HCT116 (cell line): Measurements from ENCODE around the gene OTOG. TPM values are rescaled to one million over a fixed set of nuclear protein-coding genes. Genes with fewer than 3 reads are reported as not detected.

Experiments used
- ATAC-seq: fragments of 200-7000 bp; cut with Tn5 transposase; 2 replicates; pipeline ENCODE4 v1.9.1; 2020; ENCODE audit warnings: mild to moderate bottlenecking, moderate library complexity
- BruUV-seq: library from RNA; stranded (reverse); fragments of 400-500 nt; replicated peaks from 2 replicates; lab custom pipeline; 2021; lab: Mats Ljungman, UMichigan
- CTCF ChIA-PET: fragments of 300-600 bp; sonication (Branson Sonifier 250); formaldehyde crosslinking; loops from one replicate; lab custom pipeline; 2021; ENCODE audit warnings: antibody characterized with exemption; lab: Charles Lee
- POLR2A ChIA-PET: fragments of 300-600, 350-600 bp; sonication (Branson Sonifier 250); formaldehyde crosslinking; loops from one replicate; lab custom pipeline; 2021; ENCODE audit warnings: antibody characterized with exemption; lab: Charles Lee
- RAD21 ChIA-PET, 2 experiments: fragments of 300-600 bp; sonication (Branson Sonifier 250); formaldehyde crosslinking; loops; one replicate each; lab custom pipeline; 2023; ENCODE audit warnings: low total read pairs in 2 of 2; ENCODE audit not compliant: uncharacterized antibody in 2 of 2, unreplicated experiment in 2 of 2, low non-redundant PET in 1 of 2; lab: Charles Lee
- DNase-seq: peaks from one replicate; pipeline ENCODE4 v3.0.0-alpha.2; 2010; ENCODE audit warnings: low read depth, low spot score
- H2AFZ ChIP-seq: fragments of 200-600 bp; shearing (Covaris generic), sonication (generic); 2 replicates; pipeline ENCODE4 v1.6.1; 2017; ENCODE audit warnings: low read depth, mixed run types, mixed read lengths, antibody characterized with exemption, low read length; ENCODE audit not compliant: poor library complexity, severe bottlenecking
- H3K27ac ChIP-seq: 2 replicates; pipeline ENCODE4 v1.5.1; 2012; ENCODE audit warnings: low read depth, low read length
- H3K27me3 ChIP-seq: fragments of 200-600 bp; sonication (generic); 2 replicates; pipeline ENCODE4 v1.6.1; 2016; ENCODE audit warnings: mixed run types, low read length, mixed read lengths; ENCODE audit not compliant: insufficient read depth
- H3K36me3 ChIP-seq, 2 experiments: fragments of 200-500 bp in 1 of 2; fragments of 200-600 bp in 1 of 2; sonication (Bioruptor generic) in 1 of 2; sonication (generic) in 1 of 2; 2 replicates each; pipeline versions ENCODE4 v1.5.1 to v1.6.1; 2014 to 2016; ENCODE audit warnings: low read length in 2 of 2, inconsistent platforms in 1 of 2, mixed read lengths in 1 of 2, mixed run types in 1 of 2; ENCODE audit not compliant: insufficient read depth in 2 of 2, control insufficient read depth in 1 of 2
- H3K4me1 ChIP-seq, 2 experiments: fragments of 200-600 bp in 1 of 2; sonication (generic) in 1 of 2; 2 replicates each; pipeline versions ENCODE4 v1.5.1 to v1.6.1; 2012 to 2017; ENCODE audit warnings: low read length in 2 of 2, inconsistent platforms in 1 of 2, mild to moderate bottlenecking in 1 of 2, mixed read lengths in 1 of 2, mixed run types in 1 of 2, moderate library complexity in 1 of 2; ENCODE audit not compliant: insufficient read depth in 2 of 2, control insufficient read depth in 1 of 2
- H3K4me2 ChIP-seq: fragments of 200-600 bp; sonication (generic); 2 replicates; pipeline ENCODE4 v1.6.1; 2017; ENCODE audit warnings: mixed run types, low read length, mixed read lengths
- H3K4me3 ChIP-seq, 2 experiments: fragments of 200-600 bp in 1 of 2; sonication (generic) in 1 of 2; replicated peaks in 1 of 2; 2 replicates each; pipeline ENCODE4 v1.5.1; 2011 to 2016; ENCODE audit warnings: low read length in 2 of 2, control low read depth in 1 of 2, low read depth in 1 of 2, mild to moderate bottlenecking in 1 of 2, mixed read lengths in 1 of 2, mixed run types in 1 of 2
- H3K79me2 ChIP-seq: fragments of 200-600 bp; sonication (generic); 2 replicates; pipeline ENCODE4 v1.6.1; 2017; ENCODE audit warnings: mild to moderate bottlenecking, mixed run types, low read length, moderate library complexity, mixed read lengths; ENCODE audit not compliant: insufficient read depth
- H3K9ac ChIP-seq: fragments of 200-600 bp; sonication (generic); 2 replicates; pipeline ENCODE4 v1.6.1; 2016; ENCODE audit warnings: low read length, mixed read lengths
- H3K9me2 ChIP-seq: fragments of 200-600 bp; sonication (generic), shearing (Covaris generic); 2 replicates; pipeline ENCODE4 v1.6.1; 2017; ENCODE audit warnings: mixed run types, mild to moderate bottlenecking, moderate library complexity; ENCODE audit not compliant: insufficient read depth
- H3K9me3 ChIP-seq, 2 experiments: fragments of 200-500 bp in 1 of 2; fragments of 200-600 bp in 1 of 2; sonication (Bioruptor generic) in 1 of 2; sonication (generic) in 1 of 2; 2 replicates each; pipeline ENCODE4 v1.6.1; 2014 to 2017; ENCODE audit warnings: low read length in 2 of 2, mixed read lengths in 2 of 2, inconsistent platforms in 1 of 2, low read depth in 1 of 2, mild to moderate bottlenecking in 1 of 2, mixed run types in 1 of 2, moderate library complexity in 1 of 2; ENCODE audit not compliant: control insufficient read depth in 1 of 2, insufficient read depth in 1 of 2
- H4K20me1 ChIP-seq: fragments of 200-600 bp; sonication (generic), shearing (Covaris generic); 2 replicates; pipeline ENCODE4 v1.6.1; 2017; ENCODE audit warnings: mixed run types, mild to moderate bottlenecking, moderate library complexity; ENCODE audit not compliant: insufficient read depth
- CTCF ChIP-seq, 3 experiments: fragments of 200-600 bp in 1 of 3; sonication (generic) in 1 of 3; IDR thresholded peaks in 2 of 3; conservative IDR thresholded peaks in 1 of 3; 2 replicates each; pipeline ENCODE4 v1.5.1; 2012 to 2017; ENCODE audit warnings: low read depth in 2 of 3, low read length in 2 of 3, antibody characterized with exemption in 1 of 3, borderline replicate concordance in 1 of 3, control low read depth in 1 of 3, mild to moderate bottlenecking in 1 of 3, mixed read lengths in 1 of 3, mixed run types in 1 of 3, moderate library complexity in 1 of 3; ENCODE audit not compliant: insufficient read depth in 1 of 3
- JUND ChIP-seq: IDR thresholded peaks from 2 replicates; pipeline ENCODE4 v1.6.1; 2012
- SIN3A ChIP-seq: IDR thresholded peaks from 2 replicates; pipeline ENCODE4 v1.6.1; 2012; ENCODE audit warnings: low read depth
- ZBTB33 ChIP-seq: IDR thresholded peaks from 2 replicates; pipeline ENCODE4 v1.6.1; 2011; ENCODE audit warnings: mild to moderate bottlenecking, low read length, moderate library complexity; ENCODE audit not compliant: insufficient replicate concordance; ENCODE audit errors: extremely low read depth
- intact Hi-C: fragments of 100-400 bp; cut with micrococcal nuclease; formaldehyde crosslinking; loops from 2 replicates; pipeline ENCODE4 v1.10.0; 2022
- total RNA-seq: library from RNA; stranded (reverse); gene quantifications from one replicate; pipeline ENCODE4 v1.2.1, GENCODE V29; 2021; ENCODE audit not compliant: unreplicated experiment

OTOG gene
- total RNA-seq, 1 experiment from 2014 or later: 0.07 TPM

- CTCF ChIA-PET: no interaction called here
- Histone ChIP-seq H3K27me3 (no peaks in the 10 kb centered on the region), H3K79me2 (no peaks in the 10 kb centered on the region), H3K4me2 (no peak overlapping the region), H3K27ac (no peak overlapping the region), H3K9me3 (no peaks in the 10 kb centered on the region), H4K20me1 (no peaks in the 10 kb centered on the region), H3K4me3 (no peak overlapping the region), H3K9ac (no peak overlapping the region), H2AFZ (no peak overlapping the region), H3K4me1 (no peaks in the 10 kb centered on the region), H3K36me3 (no peaks in the 10 kb centered on the region), H3K9me2 (no peaks in the 10 kb centered on the region)
- intact Hi-C loops: no loop called here
- POLR2A ChIA-PET: no interaction called here
- ATAC-seq (no peak), DNase-seq (no peak)
- BruUV-seq: no TSS peak
- RAD21 ChIA-PET: no interaction called here
- TF ChIP-seq SIN3A (no peak), CTCF (IDR thresholded peaks at IDR 0.05 in 2 of 3, conservative IDR thresholded peaks at IDR 0.05 in 1 of 3; ENCODE audit: borderline replicate concordance in 1 of 3, insufficient read depth in 1 of 3, low read depth in 2 of 3, low read length in 2 of 3) (peak in 2 of 3 experiments; percentile 14 to 28; a peak in 1 of 6 replicates), ZBTB33 (no peak)
These were observed 88.5 kb downstream of the OTOG start for GRCh38 chr11:17635551-17635938.

GRCh38 chr11:17636721-17637120 is 89.7 kb downstream of the OTOG start:
- ChIA-PET POLR2A (no interaction called here), RAD21 (no interaction called here)

More at GRCh38 chr11:17636721-17637120, 89.7 kb downstream of the OTOG start:
- Histone ChIP-seq H2AFZ (no peak overlapping the region), H3K9ac (no peak overlapping the region), H3K27me3 (no peaks in the 10 kb centered on the region), H3K9me3 (no peaks in the 10 kb centered on the region), H3K27ac (no peak overlapping the region), H3K79me2 (no peaks in the 10 kb centered on the region)
- CTCF ChIA-PET: no interaction called here
- no peak for DNase-seq
- TF ChIP-seq JUND: no peak
- TF ChIP-seq, all 23 proteins: peak for 0
- Histone ChIP-seq H3K4me2 (no peak overlapping the region), H3K4me3 (no peak overlapping the region), H3K4me1 (no peaks in the 10 kb centered on the region), H3K36me3 (no peaks in the 10 kb centered on the region), H3K9me2 (no peaks in the 10 kb centered on the region), H4K20me1 (no peaks in the 10 kb centered on the region)
- BruUV-seq: no TSS peak
- no peak for ATAC-seq
- intact Hi-C loops: no loop called here
